CD4-positive, alpha-beta T cell (primary cell): ENCODE measurements around the gene EXPH5. TPM values are rescaled to one million over a fixed set of nuclear protein-coding genes. Genes with fewer than 3 reads are reported as not detected.
A peak's percentile ranks its signal among the peaks of the same experiment; 100 is the strongest.

Source experiments
- ATAC-seq: fragments of 200-7000 bp; cut with Tn5 transposase; one replicate; pipeline ENCODE4 v1.10.0; 2022; ENCODE audit warnings: mild to moderate bottlenecking; ENCODE audit not compliant: poor library complexity
- CTCF ChIA-PET: fragments of 350-600 bp; sonication (Branson Sonifier 250); formaldehyde crosslinking; loops from one replicate; lab custom pipeline; 2021; ENCODE audit warnings: antibody characterized with exemption, inconsistent platforms; lab: Charles Lee
- POLR2A ChIA-PET: fragments of 350-600 bp; sonication (Branson Sonifier 250); formaldehyde crosslinking; loops from one replicate; lab custom pipeline; 2021; ENCODE audit warnings: antibody characterized with exemption, inconsistent platforms; lab: Charles Lee
- DNase-seq, 14 experiments: peaks; one replicate each; pipeline ENCODE4 v3.0.0-alpha.2; 2013 to 2020; ENCODE audit warnings: mixed read lengths in 2 of 14
- H3K27ac ChIP-seq, 2 donors: one replicate each; pipeline versions ENCODE4 v1.5.1 to v1.7.0; 2013; ENCODE audit warnings: low read length in 2 of 2, low read depth in 1 of 2, mild to moderate bottlenecking in 1 of 2
- H3K27me3 ChIP-seq, 2 experiments: 1 replicate in 1 of 2; 2 replicates in 1 of 2; pipeline versions ENCODE4 v1.6.1 to v1.7.0; 2013; ENCODE audit warnings: low read length in 2 of 2, control low read depth in 1 of 2, mild to moderate bottlenecking in 1 of 2, moderate library complexity in 1 of 2; ENCODE audit not compliant: insufficient read depth in 2 of 2, control insufficient read depth in 1 of 2
- H3K36me3 ChIP-seq: one replicate; pipeline ENCODE4 v1.6.1; 2013; ENCODE audit warnings: low read length, control low read depth; ENCODE audit not compliant: insufficient read depth
- H3K4me1 ChIP-seq: one replicate; pipeline ENCODE4 v1.6.1; 2013; ENCODE audit warnings: low read length, control low read depth; ENCODE audit not compliant: insufficient read depth
- H3K4me3 ChIP-seq: one replicate; pipeline ENCODE4 v1.5.1; 2013; ENCODE audit warnings: mild to moderate bottlenecking, low read length, moderate library complexity
- H3K9me3 ChIP-seq, 2 experiments: 1 replicate in 1 of 2; 2 replicates in 1 of 2; pipeline versions ENCODE4 v1.6.1 to v1.7.0; 2013; ENCODE audit warnings: low read length in 2 of 2, mild to moderate bottlenecking in 2 of 2, control low read depth in 1 of 2, moderate library complexity in 1 of 2; ENCODE audit not compliant: control insufficient read depth in 1 of 2, insufficient read depth in 1 of 2
- H3K27ac Mint-ChIP-seq: one replicate; pipeline ENCODE4 v1.8.0; 2020; ENCODE audit warnings: mixed read lengths
- H3K27me3 Mint-ChIP-seq: one replicate; pipeline ENCODE4 v1.8.0; 2021; ENCODE audit warnings: mixed read lengths
- H3K36me3 Mint-ChIP-seq: one replicate; pipeline ENCODE4 v1.8.0; 2021; ENCODE audit warnings: low read depth, mixed read lengths
- H3K4me1 Mint-ChIP-seq: one replicate; pipeline ENCODE4 v1.8.0; 2021; ENCODE audit warnings: low read depth, mixed read lengths
- H3K4me3 Mint-ChIP-seq: one replicate; pipeline ENCODE4 v1.8.0; 2020; ENCODE audit warnings: mild to moderate bottlenecking, mixed read lengths
- H3K9me3 Mint-ChIP-seq: one replicate; pipeline ENCODE4 v1.8.0; 2020; ENCODE audit warnings: mixed read lengths
- CTCF ChIP-seq: fragments of 200-600 bp; IDR thresholded peaks from one replicate; pipeline ENCODE4 v1.8.0; 2022; ENCODE audit warnings: antibody characterized with exemption, mild to moderate bottlenecking
- intact Hi-C, 2 experiments: fragments of 100-400 bp; cut with DNase I in 1 of 2; cut with micrococcal nuclease in 1 of 2; formaldehyde crosslinking; loops; one replicate each; pipeline versions ENCODE4 v1.15.1 to v1.9.0; 2023 to 2025; cut with DNase I, micrococcal nuclease
- total RNA-seq, 174 experiments: library from RNA in 2 of 174; stranded (reverse) in 2 of 174; gene quantifications; one replicate each; pipeline ENCODE4 v1.2.3 and lab custom pipeline; 2021 to 2026

The EXPH5 gene
- total RNA-seq, 2 experiments from 2014 or later = 2.0 to 3.7 TPM

- H3K4me3 Mint-ChIP-seq = no peak overlapping the region
- intact Hi-C loops = loop anchor here (10.0 kb wide), 3 partner anchors 151 to 369 kb away; partner anchors contain the start of genes ACAT1 (in 1 of the 2) and DDX10 (in 1 of the 2)
- Histone ChIP-seq H3K36me3 (peaks cover 7% of the 10 kb centered on the region), H3K27me3 (no peaks in the 10 kb centered on the region), H3K4me3 (no peak overlapping the region), H3K9me3 (no peaks in the 10 kb centered on the region), H3K4me1 (peaks cover 15% of the 10 kb centered on the region), H3K27ac (no peak overlapping the region)
- H3K9me3 Mint-ChIP-seq = no peaks in the 10 kb centered on the region
- ChIA-PET POLR2A (interaction anchor here (0.8 to 1.2 kb wide), 2 partner anchors 11 to 26 kb away, joined by 4 to 5 read pairs; no protein-coding TSS in a partner anchor), CTCF (interaction anchor here (0.6 kb wide), 1 partner anchor 21 kb away, joined by 3 read pairs; no protein-coding TSS in a partner anchor)
- no peak for ATAC-seq
- peak overlapping the region; percentile 70 for H3K27ac Mint-ChIP-seq
- peaks cover 27% of the 10 kb centered on the region for H3K4me1 Mint-ChIP-seq
- no peaks in the 10 kb centered on the region for H3K27me3 Mint-ChIP-seq
- no peak for TF ChIP-seq CTCF
- H3K36me3 Mint-ChIP-seq = peaks cover 30% of the 10 kb centered on the region
- DNase-seq = no peak
These were observed 99.4 kb downstream of the EXPH5 start for GRCh38 chr11:108494182-108494581.

- Mint-ChIP-seq H3K9me3 (no peaks in the 10 kb centered on the region), H3K4me1 (peaks cover 18% of the 10 kb centered on the region), H3K27me3 (no peaks in the 10 kb centered on the region), H3K4me3 (no peak overlapping the region), H3K36me3 (peaks cover 46% of the 10 kb centered on the region), H3K27ac (no peak overlapping the region)
- H3K4me3 ChIP-seq = no peak overlapping the region
- no peak overlapping the region for H3K27ac ChIP-seq
- ATAC-seq = no peak
- H3K4me1 ChIP-seq = peaks cover 5% of the 10 kb centered on the region
- H3K36me3 ChIP-seq = peaks cover 14% of the 10 kb centered on the region
- DNase-seq = no peak
- H3K27me3 ChIP-seq = no peaks in the 10 kb centered on the region
- no peaks in the 10 kb centered on the region for H3K9me3 ChIP-seq
- no peak for TF ChIP-seq CTCF
- POLR2A ChIA-PET = interaction anchor here (1.5 kb wide), 1 partner anchor 24 kb away, joined by 7 read pairs; the partner anchor contains the start of gene C11orf65
- CTCF ChIA-PET = no interaction called here
- intact Hi-C loops = loop anchor here (2.0 to 10.0 kb wide), 4 partner anchors 23 to 367 kb away; partner anchors contain the start of genes ACAT1 (in 1 of the 2) and DDX10 (in 1 of the 2)
These were observed 101.6 kb downstream of the EXPH5 start for GRCh38 chr11:108491936-108492335.

GRCh38 chr11:108486828-108487227 is 106.7 kb downstream of the EXPH5 start:
- Mint-ChIP-seq H3K9me3 (no peaks in the 10 kb centered on the region), H3K4me1 (no peaks in the 10 kb centered on the region), H3K36me3 (peaks cover 81% of the 10 kb centered on the region), H3K4me3 (no peak overlapping the region), H3K27me3 (no peaks in the 10 kb centered on the region), H3K27ac (no peak overlapping the region)
- TF ChIP-seq CTCF = no peak
- Histone ChIP-seq H3K4me3 (no peak overlapping the region), H3K36me3 (peaks cover 34% of the 10 kb centered on the region), H3K4me1 (no peaks in the 10 kb centered on the region), H3K27ac (no peak overlapping the region), H3K27me3 (no peaks in the 10 kb centered on the region), H3K9me3 (no peaks in the 10 kb centered on the region)
- ChIA-PET CTCF (no interaction called here), POLR2A (no interaction called here)
- DNase-seq (no peak), ATAC-seq (no peak)
- intact Hi-C loops = no loop called here
